Esophagus mucosa (tissue), 1 donor: Measurements from ENCODE around the gene TTLL8. TPM values are rescaled to one million over a fixed set of nuclear protein-coding genes. Genes with fewer than 3 reads are reported as not detected.
A peak's percentile ranks its signal among the peaks of the same experiment; 100 is the strongest.
"Not testable (repeated sequence)": the region's sequence is repeated elsewhere in the genome, so short reads cannot be mapped to it uniquely, and the experiment has no call there.

Source experiments
- ATAC-seq: fragments of 200-7000 bp; cut with Tn5 transposase; one replicate; pipeline ENCODE4 v1.9.1; 2020
- total RNA-seq: library from RNA; stranded (reverse); gene quantifications from one replicate; pipeline ENCODE4 v1.2.4, GENCODE V29; 2023
- donor health status: DM: yes; HTN: yes; CAD: no.

Gene TTLL8
- total RNA-seq: not detected

DNA sequence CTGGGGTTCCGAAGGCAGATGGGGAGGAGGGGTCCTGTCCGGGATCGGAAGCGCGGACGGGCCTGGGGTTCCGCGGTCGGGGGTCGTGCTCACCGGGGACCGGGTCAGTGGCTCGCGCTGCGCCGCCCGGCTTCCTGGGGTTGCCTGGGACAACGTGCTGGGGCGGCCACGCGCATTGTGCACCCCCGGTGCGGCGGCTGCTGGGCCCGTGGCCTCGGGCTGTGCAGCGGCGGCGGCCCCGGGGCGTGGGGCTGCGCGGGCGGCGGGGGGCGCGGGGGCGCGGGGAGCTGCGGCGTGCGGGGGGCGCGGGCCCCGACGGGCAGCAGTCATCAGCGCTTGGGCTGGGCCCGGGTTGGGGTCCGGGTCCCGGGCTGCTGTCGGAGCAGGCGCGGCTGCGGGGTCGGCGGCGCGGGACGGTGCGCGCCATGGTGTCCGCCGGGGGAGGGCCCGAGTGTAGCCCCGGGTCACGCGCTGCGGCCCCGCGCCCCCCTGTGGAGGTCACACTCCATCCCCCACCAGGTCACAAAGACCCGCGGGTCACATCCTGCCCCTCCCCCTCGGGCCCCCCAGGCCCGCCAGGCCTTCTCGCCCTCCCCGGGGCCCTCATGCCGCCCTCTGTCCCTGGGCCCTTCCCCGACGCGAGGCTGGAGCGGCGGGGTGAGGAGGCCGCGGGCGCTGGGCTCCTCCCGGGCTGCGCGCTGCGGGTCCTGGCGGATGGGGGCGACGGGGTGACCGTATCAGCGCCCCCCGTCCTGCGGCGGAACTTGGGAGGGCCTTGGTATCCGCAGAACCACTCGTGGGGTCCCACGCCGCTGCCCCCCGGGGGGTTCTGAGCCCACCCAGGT is at the start of gene TTLL8:
TSS of gene TTLL8 (minus strand) at position 238 of the 845 bp plus-strand sequence.
- no peak for ATAC-seq

- no peak for ATAC-seq
These were observed 49.4 kb upstream of the TTLL8 start for GRCh38 chr22:50107529-50107928.

DNA sequence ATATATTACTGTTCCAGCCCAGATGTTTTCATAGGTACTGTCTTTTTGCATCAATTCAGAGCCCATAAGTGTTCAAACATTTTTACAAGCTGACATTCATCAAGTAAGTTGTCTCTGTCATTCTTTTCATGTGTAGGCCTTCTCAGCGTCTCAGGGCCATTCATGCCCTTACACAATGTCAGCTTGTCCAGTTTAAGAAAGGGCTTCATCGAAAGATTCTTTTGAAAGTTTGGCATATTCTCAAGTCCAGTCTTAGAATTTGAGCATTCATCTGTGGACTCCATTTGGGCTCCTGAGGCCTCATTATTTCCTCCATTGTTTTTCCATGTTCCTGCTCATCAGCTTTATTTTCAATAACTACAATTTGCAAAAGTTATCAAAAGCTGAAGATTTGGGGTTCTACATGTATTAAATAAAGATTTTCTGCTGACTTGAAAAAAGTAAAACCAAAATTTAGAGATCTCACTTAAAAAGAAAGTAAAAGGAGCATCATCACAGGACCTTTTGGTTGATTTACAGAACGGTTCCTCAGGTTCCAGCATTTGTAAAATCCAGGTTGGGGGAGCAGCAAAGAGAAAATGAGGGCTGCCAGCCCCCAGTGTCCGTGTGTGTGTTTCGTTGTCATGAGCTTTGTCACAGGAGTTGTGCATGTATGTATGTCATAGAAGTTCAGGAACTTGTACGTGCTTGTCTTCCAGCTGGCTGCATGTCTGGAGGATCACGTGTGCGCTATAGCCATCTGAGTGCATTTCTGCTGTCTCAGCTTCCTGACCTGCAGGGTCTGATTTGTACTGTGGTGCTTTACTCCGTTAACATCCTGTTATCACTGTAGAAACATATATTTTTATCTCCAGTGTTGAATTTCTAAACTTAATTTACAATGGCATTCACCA is 47.4 kb upstream of the TTLL8 start:
- ATAC-seq: peak; percentile 82

GRCh38 chr22:50104141-50104544 is 46.0 kb upstream of the TTLL8 start:
- ATAC-seq: no peak

- ATAC-seq: peak; percentile 62
These were observed 44.8 kb upstream of the TTLL8 start for GRCh38 chr22:50102946-50103345.

DNA sequence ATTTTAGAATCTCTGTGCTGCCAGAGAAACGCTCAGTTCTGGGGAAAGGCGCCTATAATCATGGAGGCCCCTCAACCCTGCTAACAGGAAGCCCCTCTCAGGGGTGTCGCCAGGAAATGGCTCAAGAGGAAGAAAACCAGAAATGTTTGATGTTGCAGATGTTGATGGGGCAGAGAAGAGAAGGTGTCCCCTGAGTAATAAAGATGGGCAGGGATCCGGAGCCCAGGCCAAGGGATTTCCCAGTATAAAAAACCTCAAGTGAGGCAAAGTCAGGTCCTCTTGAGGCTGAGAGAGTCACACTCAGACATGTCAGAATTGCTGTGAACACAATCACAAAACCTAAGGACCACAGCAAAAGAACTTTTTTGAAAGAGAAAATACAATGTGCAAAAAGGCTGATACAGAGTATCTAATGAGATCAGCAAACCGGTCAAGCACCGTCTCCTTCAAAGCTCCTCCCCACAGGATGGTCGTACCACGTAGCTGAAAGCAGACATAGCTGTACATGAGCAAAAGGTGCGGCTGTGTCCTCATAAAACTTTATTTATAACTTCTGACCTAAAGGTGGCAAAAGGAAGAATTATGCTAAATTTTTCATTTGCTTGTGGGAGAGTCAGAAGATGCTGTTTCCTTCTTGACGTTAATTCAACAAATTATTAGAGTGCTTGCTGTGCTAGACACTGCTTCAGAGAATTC is 43.9 kb upstream of the TTLL8 start:
- ATAC-seq: no peak

DNA sequence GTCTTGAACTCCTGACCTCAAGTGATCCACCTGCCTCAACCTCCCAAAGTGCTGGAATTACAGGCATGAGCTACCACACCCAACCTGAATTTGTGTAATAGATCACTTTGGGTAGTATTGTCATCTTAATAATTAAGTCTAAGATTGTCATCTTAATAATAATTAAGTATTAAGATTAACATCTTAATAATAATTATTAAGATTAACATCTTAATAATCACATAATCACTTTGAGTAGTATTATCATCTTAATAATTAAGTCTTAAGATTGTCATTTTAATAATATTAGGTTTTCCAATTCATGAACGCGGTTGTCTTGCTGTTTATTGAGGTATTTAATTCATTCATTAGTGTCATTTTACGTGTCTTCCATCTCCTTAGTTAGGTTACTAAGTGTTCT is 40.0 kb upstream of the TTLL8 start:
- ATAC-seq: no peak

- no peak for ATAC-seq
These were observed 34.2 kb upstream of the TTLL8 start for GRCh38 chr22:50092342-50092741.

GRCh38 chr22:50091092-50091768 is 33.1 kb upstream of the TTLL8 start:
- ATAC-seq: no peak

- no peak for ATAC-seq
These were observed 32.3 kb upstream of the TTLL8 start for GRCh38 chr22:50090412-50090714.

DNA sequence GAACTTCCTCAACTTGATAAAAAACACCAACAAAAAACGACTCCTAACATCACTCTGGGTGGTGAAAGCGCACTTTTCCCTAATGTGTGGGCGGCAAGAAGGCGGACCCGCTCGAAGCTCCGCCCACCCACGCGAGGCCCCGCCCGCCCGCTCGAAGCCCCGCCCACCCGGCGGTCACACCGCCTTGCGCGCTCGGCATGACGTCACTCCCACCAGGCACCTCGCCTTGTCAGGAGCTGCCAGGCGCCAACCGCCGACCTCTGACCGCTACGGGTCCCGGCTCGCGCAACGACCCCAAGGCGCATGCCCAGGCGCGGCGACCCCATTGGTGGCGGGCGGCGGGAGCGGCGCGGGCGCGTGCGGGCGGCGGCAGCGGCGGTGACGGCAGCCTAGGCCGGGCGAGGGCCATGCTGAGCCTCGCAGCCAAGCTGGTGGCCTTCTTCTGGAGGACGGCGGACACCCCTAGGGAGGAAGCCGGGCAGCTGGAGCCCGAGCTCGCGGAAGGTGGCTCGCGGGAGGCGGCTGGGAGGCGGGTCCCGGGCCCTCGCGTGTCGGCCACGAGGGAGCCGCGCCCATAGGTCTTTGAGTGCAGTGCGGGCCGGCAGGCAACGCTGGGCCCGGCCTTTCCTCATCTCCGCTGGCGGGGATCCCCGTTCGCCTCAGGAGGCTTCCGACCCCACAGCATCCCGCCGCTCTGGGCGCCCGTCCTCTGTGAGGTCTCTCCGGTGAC is 31.7 kb upstream of the TTLL8 start, which contains the start of gene MOV10L1:
TSS of gene MOV10L1 (plus strand) at position 325 of the 730 bp plus-strand sequence. CDS start at position 408, 83 bp downstream.
- ATAC-seq: peak; percentile 34

DNA sequence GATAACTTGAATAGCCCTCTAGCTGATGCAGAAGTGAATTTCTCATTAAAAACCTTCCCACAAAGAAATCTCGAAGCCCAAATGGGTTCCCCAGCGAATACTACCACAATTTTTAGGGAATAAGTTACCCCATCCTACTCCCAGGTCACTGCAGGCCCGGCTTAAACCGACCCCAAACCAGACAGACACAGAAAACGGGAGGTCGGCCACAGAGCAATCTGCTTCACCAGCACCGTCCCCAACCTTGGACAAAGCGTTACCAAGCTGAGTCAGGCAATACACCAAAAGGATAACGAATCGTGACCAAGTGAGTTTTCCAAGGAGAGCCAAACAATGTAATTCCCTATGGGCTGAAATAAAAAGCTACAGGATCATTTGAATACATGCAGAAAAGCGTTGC is 31.1 kb upstream of the TTLL8 start:
- ATAC-seq: no peak

GRCh38 chr22:50088096-50088495 is 30.0 kb upstream of the TTLL8 start:
- ATAC-seq: no peak

- ATAC-seq: no peak
These were observed 29.5 kb upstream of the TTLL8 start for GRCh38 chr22:50087646-50088045.

DNA sequence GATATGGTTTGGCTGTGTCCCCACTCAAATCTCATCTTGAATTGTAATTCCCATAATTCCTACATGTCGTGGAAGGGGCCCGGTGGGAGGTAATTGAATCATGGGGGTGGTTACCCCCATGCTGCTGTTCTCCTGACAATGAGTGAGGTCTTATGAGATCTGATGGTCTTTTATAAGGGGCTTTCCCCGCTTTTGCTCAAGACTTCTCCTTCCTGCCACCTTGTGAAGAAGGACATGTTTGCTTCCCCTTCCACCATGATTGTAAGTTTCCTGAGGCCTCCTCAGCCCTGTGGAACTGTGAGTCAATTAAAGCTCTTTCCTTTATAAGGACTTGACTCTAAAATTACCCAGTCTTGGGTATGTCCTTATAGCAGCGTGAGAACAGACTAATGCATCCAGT is 28.9 kb upstream of the TTLL8 start:
- not testable (repeated sequence) for ATAC-seq

DNA sequence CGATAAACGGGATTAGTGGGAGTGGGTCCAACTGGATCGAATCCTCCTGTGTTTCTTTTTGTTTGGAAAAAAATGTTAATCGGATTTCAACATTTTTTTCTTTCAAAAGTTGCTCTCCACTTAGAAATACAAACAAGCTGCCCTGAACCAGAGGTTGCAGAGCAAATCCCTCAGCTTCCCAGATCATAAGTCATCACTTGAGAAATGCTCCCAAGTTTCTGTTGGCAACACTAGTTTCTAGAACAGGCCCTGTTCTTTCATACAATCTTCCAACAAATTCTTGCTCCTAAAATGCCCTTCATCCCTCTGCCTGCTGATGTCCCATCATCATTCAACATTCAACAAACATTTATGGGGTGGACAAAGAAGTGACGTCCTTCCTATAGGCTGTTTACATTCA is 28.4 kb upstream of the TTLL8 start:
- no peak for ATAC-seq

GRCh38 chr22:50085211-50085972 is 27.3 kb upstream of the TTLL8 start, which contains the start of gene MLC1:
Gene MLC1, minus strand, starts transcription at chr22:50085426. Its CDS starts 524 bp downstream, at chr22:50084902.
- ATAC-seq: no peak

GRCh38 chr22:50084614-50085021 is 26.5 kb upstream of the TTLL8 start:
- ATAC-seq: no peak

GRCh38 chr22:50084080-50084477 is 26.0 kb upstream of the TTLL8 start:
- no peak for ATAC-seq

- ATAC-seq: peak; percentile 34
These were observed 25.5 kb upstream of the TTLL8 start for GRCh38 chr22:50083462-50084079.
